IMR-90 (cell line): ENCODE measurements around the gene RELCH. TPM values are rescaled to one million over a fixed set of nuclear protein-coding genes. Genes with fewer than 3 reads are reported as not detected.

ENCODE experiments used
- ATAC-seq: fragments of 200-7000 bp; cut with Tn5 transposase; 2 replicates; pipeline ENCODE4 v1.9.1; 2020; ENCODE audit warnings: low read depth, mild to moderate bottlenecking, moderate library complexity
- BruUV-seq: library from RNA; stranded (reverse); fragments of 400-500 nt; replicated peaks from 2 replicates; lab custom pipeline; 2021; lab: Mats Ljungman, UMichigan
- CTCF ChIA-PET: fragments of 300-600 bp; formaldehyde crosslinking; extraction: SDS; loops from one replicate; lab custom pipeline; 2021; ENCODE audit warnings: antibody characterized with exemption; lab: Yijun Ruan, JAX
- POLR2A ChIA-PET: fragments of 300-600 bp; sonication (Branson Sonifier 250); formaldehyde crosslinking; loops from one replicate; lab custom pipeline; 2022; ENCODE audit warnings: antibody characterized with exemption; ENCODE audit not compliant: unreplicated experiment; lab: Charles Lee
- DNase-seq: peaks from one replicate; pipeline ENCODE4 v3.0.0; 2013
- H2AFZ ChIP-seq: replicated peaks from 2 replicates; pipeline ENCODE3; 2013; ENCODE audit warnings: low read length, mild to moderate bottlenecking; ENCODE audit not compliant: poor library complexity
- H2AK5ac ChIP-seq: 2 replicates; pipeline ENCODE4 v1.6.1; 2013; ENCODE audit warnings: low read depth, low read length, inconsistent platforms
- H2AK9ac ChIP-seq: replicated peaks from 2 replicates; pipeline ENCODE3; 2013; ENCODE audit warnings: mild to moderate bottlenecking, low read depth, low read length, moderate library complexity; ENCODE audit not compliant: poor library complexity
- H2BK120ac ChIP-seq: 2 replicates; pipeline ENCODE4 v1.6.1; 2013; ENCODE audit warnings: low read depth, low read length, inconsistent platforms
- H2BK15ac ChIP-seq: 3 replicates; pipeline ENCODE4 v1.6.1; 2013; ENCODE audit warnings: low read depth, low read length, inconsistent platforms
- H2BK20ac ChIP-seq: 2 replicates; pipeline ENCODE4 v1.6.1; 2013; ENCODE audit warnings: low read depth, mild to moderate bottlenecking, inconsistent platforms, low read length, moderate library complexity
- H2BK5ac ChIP-seq: 2 replicates; pipeline ENCODE4 v1.6.1; 2013; ENCODE audit warnings: mild to moderate bottlenecking, low read depth, low read length, inconsistent platforms; ENCODE audit not compliant: poor library complexity, severe bottlenecking
- H3K14ac ChIP-seq: replicated peaks from 2 replicates; pipeline ENCODE4 v1.6.1; 2013; ENCODE audit warnings: low read depth, low read length, inconsistent platforms
- H3K18ac ChIP-seq: 2 replicates; pipeline ENCODE4 v1.6.1; 2013; ENCODE audit warnings: low read depth, low read length, control low read depth
- H3K23ac ChIP-seq: 2 replicates; pipeline ENCODE4 v1.6.1; 2013; ENCODE audit warnings: low read depth, low read length, inconsistent platforms
- H3K27ac ChIP-seq: 2 replicates; pipeline ENCODE4 v1.5.1; 2013; ENCODE audit warnings: mild to moderate bottlenecking, control low read depth, low read length; ENCODE audit not compliant: insufficient read depth
- H3K27me3 ChIP-seq: 2 replicates; pipeline ENCODE4 v1.6.1; 2013; ENCODE audit warnings: low read length; ENCODE audit not compliant: control insufficient read depth, insufficient read depth
- H3K36me3 ChIP-seq: 2 replicates; pipeline ENCODE4 v1.6.1; 2013; ENCODE audit warnings: low read length, mixed read lengths; ENCODE audit not compliant: control insufficient read depth, insufficient read depth
- H3K4ac ChIP-seq: 2 replicates; pipeline ENCODE4 v1.6.1; 2013; ENCODE audit warnings: low read depth, low read length, inconsistent platforms
- H3K4me1 ChIP-seq: 2 replicates; pipeline ENCODE4 v1.6.1; 2013; ENCODE audit warnings: low read length, mixed read lengths; ENCODE audit not compliant: control insufficient read depth, insufficient read depth
- H3K4me2 ChIP-seq: 2 replicates; pipeline ENCODE4 v1.6.1; 2013; ENCODE audit warnings: low read depth, mild to moderate bottlenecking, control low read depth, low read length, moderate library complexity
- H3K4me3 ChIP-seq: 2 replicates; pipeline ENCODE4 v1.5.1; 2013; ENCODE audit warnings: low read depth, mild to moderate bottlenecking, control low read depth, low read length, moderate library complexity; ENCODE audit not compliant: insufficient read depth
- H3K56ac ChIP-seq: 2 replicates; pipeline ENCODE4 v1.6.1; 2013; ENCODE audit warnings: low read length, inconsistent platforms; ENCODE audit not compliant: insufficient read depth; ENCODE audit errors: extremely low read depth
- H3K79me1 ChIP-seq, 2 experiments: 2 replicates each; pipeline ENCODE4 v1.6.1; 2013; ENCODE audit warnings: low read length in 2 of 2, inconsistent platforms in 1 of 2, low read depth in 1 of 2
- H3K9ac ChIP-seq: 2 replicates; pipeline ENCODE4 v1.6.1; 2013; ENCODE audit warnings: low read depth, low read length, control low read depth
- H3K9me1 ChIP-seq: 2 replicates; pipeline ENCODE4 v1.6.1; 2013; ENCODE audit warnings: low read length, inconsistent platforms; ENCODE audit not compliant: insufficient read depth
- H3K9me3 ChIP-seq: 2 replicates; pipeline ENCODE4 v1.6.1; 2013; ENCODE audit warnings: low read length; ENCODE audit not compliant: control insufficient read depth, insufficient read depth
- H4K20me1 ChIP-seq: 2 replicates; pipeline ENCODE4 v1.6.1; 2013; ENCODE audit warnings: low read length, inconsistent platforms; ENCODE audit not compliant: insufficient read depth
- H4K5ac ChIP-seq: 2 replicates; pipeline ENCODE4 v1.6.1; 2013; ENCODE audit warnings: mild to moderate bottlenecking, low read depth, low read length, control low read depth
- H4K8ac ChIP-seq, 2 experiments: 2 replicates each; pipeline ENCODE4 v1.6.1; 2013; ENCODE audit warnings: low read depth in 2 of 2, low read length in 2 of 2, control low read depth in 1 of 2, inconsistent platforms in 1 of 2
- H4K91ac ChIP-seq: 2 replicates; pipeline ENCODE4 v1.6.1; 2013; ENCODE audit warnings: low read depth, low read length, inconsistent platforms; ENCODE audit not compliant: insufficient read depth
- CHD1 ChIP-seq: IDR thresholded peaks from 2 replicates; pipeline ENCODE4 v1.6.1; 2012; ENCODE audit warnings: low read depth, low read length, improper control_type of control experiment
- MAFK ChIP-seq: IDR thresholded peaks from 2 replicates; pipeline ENCODE4 v1.6.1; 2012; ENCODE audit warnings: low read depth, low read length, improper control_type of control experiment
- MAZ ChIP-seq: IDR thresholded peaks from 2 replicates; pipeline ENCODE4 v1.6.1; 2012; ENCODE audit warnings: low read depth, mild to moderate bottlenecking, low read length, improper control_type of control experiment, moderate library complexity, borderline replicate concordance
- MXI1 ChIP-seq: IDR thresholded peaks from 2 replicates; pipeline ENCODE4 v1.6.1; 2012; ENCODE audit warnings: low read depth, mild to moderate bottlenecking, low read length, moderate library complexity, borderline replicate concordance
- NFE2L2 ChIP-seq: fragments of 150-350 bp; IDR thresholded peaks from 2 replicates; pipeline ENCODE4 v1.6.1; 2016; ENCODE audit warnings: low read depth, mild to moderate bottlenecking, low read length
- POLR2A ChIP-seq: IDR thresholded peaks from 2 replicates; pipeline ENCODE4 v1.6.1; 2012; ENCODE audit warnings: mild to moderate bottlenecking, low read depth, low read length
- RAD21 ChIP-seq: IDR thresholded peaks from 2 replicates; pipeline ENCODE4 v1.6.1; 2012; ENCODE audit warnings: low read length, improper control_type of control experiment
- RCOR1 ChIP-seq: IDR thresholded peaks from 2 replicates; pipeline ENCODE4 v1.6.1; 2012; ENCODE audit warnings: mild to moderate bottlenecking, low read length, improper control_type of control experiment; ENCODE audit not compliant: insufficient replicate concordance
- RFX5 ChIP-seq: IDR thresholded peaks from 2 replicates; pipeline ENCODE4 v1.8.0; 2012; ENCODE audit warnings: low read depth, mild to moderate bottlenecking, low read length, moderate library complexity
- SMC3 ChIP-seq: fragments of 150-350 bp; IDR thresholded peaks from 2 replicates; pipeline ENCODE4 v1.6.1; 2016; ENCODE audit warnings: low read depth, mild to moderate bottlenecking, antibody characterized with exemption, low read length, moderate library complexity
- WGBS, 2 experiments: methylation state at CpG; one replicate each; pipeline versions ENCODE4 v1.1.5 to v1.1.7; 2013; ENCODE audit warnings: missing lambda C conversion rate in 2 of 2; ENCODE audit not compliant: insufficient read length in 1 of 2; ENCODE audit errors: extremely low coverage in 2 of 2; 5-methylcytosine and 5-hydroxymethylcytosine counted together
- dilution Hi-C: fragments of 300-500 bp; cut with HindIII; formaldehyde crosslinking; loops from one replicate; pipeline ENCODE4 v1.14.3; 2018; ENCODE audit warnings: low sequenced_read_pairs; ENCODE audit not compliant: unreplicated experiment
- in situ Hi-C: fragments of 300-500 bp; cut with MboI; formaldehyde crosslinking; loops from 3 replicates; pipeline ENCODE4 v1.14.3; 2019; ENCODE audit warnings: low sequenced_read_pairs, inconsistent platforms, mixed read lengths
- intact Hi-C: fragments of 100-400 bp; cut with micrococcal nuclease; formaldehyde crosslinking; loops from 2 replicates; pipeline ENCODE4 v1.10.0; 2022
- polyA plus RNA-seq, 3 experiments: library from polyadenylated mRNA; depleted of rRNA; stranded (reverse); fragments of >200 nt; gene quantifications; 2 replicates each; pipeline ENCODE4 v1.2.3, GENCODE V29; 2012; ENCODE audit warnings: low replicate concordance in 1 of 3
- total RNA-seq: library from RNA; depleted of rRNA; stranded (reverse); fragments of >200 nt; gene quantifications from 2 replicates; pipeline ENCODE4 v1.2.3, GENCODE V29; 2012
- TF ChIP-seq, protein P1 (sequence below): fragments of 150-350 bp; IDR thresholded peaks from 2 replicates; pipeline ENCODE4 v1.6.1; 2016; ENCODE audit warnings: low read depth, mild to moderate bottlenecking, low read length, moderate library complexity, borderline replicate concordance
- TF ChIP-seq, protein P2 (sequence below): fragments of 150-350 bp; IDR thresholded peaks from 2 replicates; pipeline ENCODE4 v1.6.1; 2017; ENCODE audit warnings: mild to moderate bottlenecking, antibody characterized with exemption, low read length, low read depth
- TF ChIP-seq, protein P3 (sequence below): conservative IDR thresholded peaks from 2 replicates; pipeline ENCODE4 v1.5.1; 2012; ENCODE audit warnings: mild to moderate bottlenecking, low read depth, low read length, improper control_type of control experiment

The RELCH gene
- total and polyA plus RNA-seq, 2 of the 4 experiments (the other 2 are of a cell fraction): 14.4 to 52.5 TPM

DNA sequence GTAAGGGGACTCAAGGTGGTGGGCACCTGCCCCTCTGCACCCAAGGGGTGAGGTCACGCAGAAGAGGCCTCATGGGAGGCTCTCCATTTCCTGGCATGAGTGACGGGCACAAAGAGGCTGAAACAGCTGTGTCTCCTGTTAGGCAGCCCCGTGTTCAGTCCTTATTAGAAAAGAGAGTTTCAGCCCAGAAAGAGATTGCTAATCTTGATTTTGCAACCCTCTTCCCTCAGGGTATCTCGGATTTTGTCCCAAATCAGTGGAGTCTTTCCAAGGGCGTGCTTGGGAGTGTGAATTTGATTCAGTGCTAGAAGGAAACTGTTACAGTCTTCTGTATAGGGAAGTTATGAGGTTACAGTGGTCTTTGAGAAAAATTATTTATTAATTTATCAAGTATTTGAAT lies 148.4 kb downstream of the RELCH start:
- Histone ChIP-seq H3K9me1 (peaks cover 3% of the 10 kb centered on the region; the same call in 1 of the 2 replicates), H3K27me3 (peaks cover 32% of the 10 kb centered on the region), H3K4me3 (no peak overlapping the region), H3K4ac (no peak overlapping the region), H3K9me3 (no peaks in the 10 kb centered on the region), H3K79me1 (no peaks in the 10 kb centered on the region), H2AFZ (no peak overlapping the region), H2BK20ac (no peak overlapping the region), H3K14ac (no peak overlapping the region), H3K27ac (no peak overlapping the region), H3K4me1 (peaks cover 4% of the 10 kb centered on the region), H3K56ac (no peak overlapping the region), H3K9ac (no peak overlapping the region), H4K5ac (no peak overlapping the region), H2BK15ac (no peak overlapping the region), H3K18ac (no peak overlapping the region), H2BK120ac (no peak overlapping the region), H4K8ac (no peak overlapping the region), H3K4me2 (no peak overlapping the region), H2AK5ac (no peak overlapping the region), H2AK9ac (no peak overlapping the region), H4K91ac (no peak overlapping the region), H2BK5ac (no peak overlapping the region), H4K20me1 (no peaks in the 10 kb centered on the region; the same call in 1 of the 2 replicates), H3K36me3 (no peaks in the 10 kb centered on the region), H3K23ac (no peak overlapping the region)
- ChIA-PET POLR2A (no interaction called here), CTCF (no interaction called here)
- TF ChIP-seq RAD21 (no peak), RFX5 (no peak), NFE2L2 (no peak), MAFK (no peak), RCOR1 (no peak), MXI1 (no peak), SMC3 (no peak), MAZ (no peak), POLR2A (no peak), CHD1 (no peak)
- TF ChIP-seq, protein P1, sequence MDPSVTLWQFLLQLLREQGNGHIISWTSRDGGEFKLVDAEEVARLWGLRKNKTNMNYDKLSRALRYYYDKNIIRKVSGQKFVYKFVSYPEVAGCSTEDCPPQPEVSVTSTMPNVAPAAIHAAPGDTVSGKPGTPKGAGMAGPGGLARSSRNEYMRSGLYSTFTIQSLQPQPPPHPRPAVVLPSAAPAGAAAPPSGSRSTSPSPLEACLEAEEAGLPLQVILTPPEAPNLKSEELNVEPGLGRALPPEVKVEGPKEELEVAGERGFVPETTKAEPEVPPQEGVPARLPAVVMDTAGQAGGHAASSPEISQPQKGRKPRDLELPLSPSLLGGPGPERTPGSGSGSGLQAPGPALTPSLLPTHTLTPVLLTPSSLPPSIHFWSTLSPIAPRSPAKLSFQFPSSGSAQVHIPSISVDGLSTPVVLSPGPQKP: no peak
- TF ChIP-seq, protein P2, sequence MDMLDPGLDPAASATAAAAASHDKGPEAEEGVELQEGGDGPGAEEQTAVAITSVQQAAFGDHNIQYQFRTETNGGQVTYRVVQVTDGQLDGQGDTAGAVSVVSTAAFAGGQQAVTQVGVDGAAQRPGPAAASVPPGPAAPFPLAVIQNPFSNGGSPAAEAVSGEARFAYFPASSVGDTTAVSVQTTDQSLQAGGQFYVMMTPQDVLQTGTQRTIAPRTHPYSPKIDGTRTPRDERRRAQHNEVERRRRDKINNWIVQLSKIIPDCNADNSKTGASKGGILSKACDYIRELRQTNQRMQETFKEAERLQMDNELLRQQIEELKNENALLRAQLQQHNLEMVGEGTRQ: no peak
- TF ChIP-seq, protein P3, sequence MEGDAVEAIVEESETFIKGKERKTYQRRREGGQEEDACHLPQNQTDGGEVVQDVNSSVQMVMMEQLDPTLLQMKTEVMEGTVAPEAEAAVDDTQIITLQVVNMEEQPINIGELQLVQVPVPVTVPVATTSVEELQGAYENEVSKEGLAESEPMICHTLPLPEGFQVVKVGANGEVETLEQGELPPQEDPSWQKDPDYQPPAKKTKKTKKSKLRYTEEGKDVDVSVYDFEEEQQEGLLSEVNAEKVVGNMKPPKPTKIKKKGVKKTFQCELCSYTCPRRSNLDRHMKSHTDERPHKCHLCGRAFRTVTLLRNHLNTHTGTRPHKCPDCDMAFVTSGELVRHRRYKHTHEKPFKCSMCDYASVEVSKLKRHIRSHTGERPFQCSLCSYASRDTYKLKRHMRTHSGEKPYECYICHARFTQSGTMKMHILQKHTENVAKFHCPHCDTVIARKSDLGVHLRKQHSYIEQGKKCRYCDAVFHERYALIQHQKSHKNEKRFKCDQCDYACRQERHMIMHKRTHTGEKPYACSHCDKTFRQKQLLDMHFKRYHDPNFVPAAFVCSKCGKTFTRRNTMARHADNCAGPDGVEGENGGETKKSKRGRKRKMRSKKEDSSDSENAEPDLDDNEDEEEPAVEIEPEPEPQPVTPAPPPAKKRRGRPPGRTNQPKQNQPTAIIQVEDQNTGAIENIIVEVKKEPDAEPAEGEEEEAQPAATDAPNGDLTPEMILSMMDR: no peak
- no CpG with 5 or more reads among the region's 5 CpGs for WGBS, 2 experiments
- no TSS peak for BruUV-seq
- DNase-seq: no peak
- in situ Hi-C loops (no loop called here), intact Hi-C loops (no loop called here), dilution Hi-C loops (no loop called here)
- no peak for ATAC-seq
